22Rv1 (cell line): ENCODE results near the gene KCNG4.

Experiments used
- H3K27ac ChIP-seq: fragments of 450-650 bp; 2 replicates; pipeline ENCODE4 v1.5.1; 2017
- ZFX ChIP-seq: fragments of 450-650 bp; IDR thresholded peaks from 2 replicates; pipeline ENCODE4 v1.6.1; 2017; ENCODE audit warnings: antibody characterized with exemption, borderline replicate concordance
- TF ChIP-seq, protein P1 (sequence below): fragments of 450-650 bp; IDR thresholded peaks from 2 replicates; pipeline ENCODE4 v1.5.1; 2017; ENCODE audit warnings: mild to moderate bottlenecking

The KCNG4 gene

DNA sequence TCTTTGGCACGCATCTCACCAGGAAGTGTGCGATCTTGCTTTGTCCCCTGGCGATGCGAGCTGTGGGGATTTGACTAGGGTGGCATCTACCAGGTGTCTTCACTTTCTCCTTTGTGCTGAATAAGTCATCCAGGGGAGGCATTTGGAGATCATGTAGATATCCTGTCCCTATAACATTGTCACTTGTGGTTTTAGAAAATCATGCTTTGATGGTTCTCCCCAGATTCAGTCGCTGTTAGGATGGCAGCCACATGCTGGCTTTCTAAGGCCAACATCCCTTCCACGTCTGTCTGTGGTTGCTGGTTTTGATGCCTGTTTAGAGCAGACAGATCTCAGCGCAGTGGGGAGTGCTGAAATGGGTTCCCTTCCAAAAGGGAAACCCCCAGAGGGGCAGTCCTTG, 46.3 kb downstream of the KCNG4 start:
- H3K27ac ChIP-seq: no peak overlapping the region
- no peak for TF ChIP-seq ZFX
- TF ChIP-seq, protein P1, sequence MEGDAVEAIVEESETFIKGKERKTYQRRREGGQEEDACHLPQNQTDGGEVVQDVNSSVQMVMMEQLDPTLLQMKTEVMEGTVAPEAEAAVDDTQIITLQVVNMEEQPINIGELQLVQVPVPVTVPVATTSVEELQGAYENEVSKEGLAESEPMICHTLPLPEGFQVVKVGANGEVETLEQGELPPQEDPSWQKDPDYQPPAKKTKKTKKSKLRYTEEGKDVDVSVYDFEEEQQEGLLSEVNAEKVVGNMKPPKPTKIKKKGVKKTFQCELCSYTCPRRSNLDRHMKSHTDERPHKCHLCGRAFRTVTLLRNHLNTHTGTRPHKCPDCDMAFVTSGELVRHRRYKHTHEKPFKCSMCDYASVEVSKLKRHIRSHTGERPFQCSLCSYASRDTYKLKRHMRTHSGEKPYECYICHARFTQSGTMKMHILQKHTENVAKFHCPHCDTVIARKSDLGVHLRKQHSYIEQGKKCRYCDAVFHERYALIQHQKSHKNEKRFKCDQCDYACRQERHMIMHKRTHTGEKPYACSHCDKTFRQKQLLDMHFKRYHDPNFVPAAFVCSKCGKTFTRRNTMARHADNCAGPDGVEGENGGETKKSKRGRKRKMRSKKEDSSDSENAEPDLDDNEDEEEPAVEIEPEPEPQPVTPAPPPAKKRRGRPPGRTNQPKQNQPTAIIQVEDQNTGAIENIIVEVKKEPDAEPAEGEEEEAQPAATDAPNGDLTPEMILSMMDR: no peak

DNA sequence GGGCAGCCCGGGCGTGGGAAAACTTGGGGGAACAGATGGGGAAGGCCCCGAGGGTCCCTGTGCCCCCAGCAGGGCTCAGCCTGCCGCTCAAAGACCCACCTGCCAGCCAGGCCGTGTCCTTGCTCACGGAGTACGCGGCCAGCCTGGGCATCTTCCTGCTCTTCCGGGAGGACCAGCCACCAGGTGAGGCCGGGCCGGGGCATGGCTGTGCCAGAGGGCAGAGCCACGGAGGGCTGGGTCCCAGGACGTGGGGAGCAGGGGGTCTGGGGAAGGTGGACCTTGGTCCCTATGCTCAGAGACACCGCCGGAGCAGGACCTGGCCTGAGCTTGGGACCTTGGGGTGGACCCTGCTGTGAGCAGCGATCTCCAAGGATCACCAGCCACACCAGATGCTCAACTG, 48.3 kb downstream of the KCNG4 start:
- H3K27ac ChIP-seq: no peak overlapping the region
- TF ChIP-seq ZFX: no peak
- TF ChIP-seq, protein P1: no peak

DNA sequence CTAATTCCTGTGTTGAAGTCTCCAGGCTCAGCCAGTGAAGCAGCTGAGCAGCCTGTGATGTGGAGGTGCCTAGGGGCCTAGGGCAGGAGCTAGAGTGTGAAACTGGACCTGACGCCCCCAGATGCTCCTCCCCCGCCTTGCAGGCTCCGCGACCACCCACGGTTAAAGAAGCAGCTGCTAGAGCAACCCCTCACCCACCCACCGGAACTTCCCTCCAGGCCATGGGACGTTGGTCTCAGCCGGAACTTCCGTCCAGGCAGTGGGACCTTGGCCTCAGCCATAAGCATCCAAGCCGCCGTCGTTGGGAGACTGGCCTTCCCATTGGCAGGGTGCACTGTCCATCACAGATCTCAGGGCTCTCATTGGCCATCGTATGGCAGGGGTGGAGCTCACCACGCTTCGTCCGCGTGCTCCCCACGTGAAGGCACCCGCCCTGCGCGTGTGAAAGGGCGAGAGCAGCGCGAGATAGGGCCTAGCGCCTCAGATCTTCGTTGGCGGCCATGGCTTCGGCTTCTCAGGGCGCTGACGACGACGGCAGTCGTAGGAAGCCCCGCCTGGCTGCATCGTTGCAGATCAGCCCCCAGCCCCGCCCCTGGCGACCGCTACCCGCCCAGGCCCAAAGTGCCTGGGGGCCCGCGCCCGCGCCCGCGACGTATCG, 49.0 kb downstream of the KCNG4 start, which contains the start of gene ADAD2:
Gene ADAD2, plus strand, starts transcription at position 427 of the 658 bp plus-strand sequence. Its CDS starts 74 bp downstream, at position 501.
- H3K27ac ChIP-seq: no peak within 1 kb of the TSS
- TF ChIP-seq, protein P1: no peak
- no peak for TF ChIP-seq ZFX

DNA sequence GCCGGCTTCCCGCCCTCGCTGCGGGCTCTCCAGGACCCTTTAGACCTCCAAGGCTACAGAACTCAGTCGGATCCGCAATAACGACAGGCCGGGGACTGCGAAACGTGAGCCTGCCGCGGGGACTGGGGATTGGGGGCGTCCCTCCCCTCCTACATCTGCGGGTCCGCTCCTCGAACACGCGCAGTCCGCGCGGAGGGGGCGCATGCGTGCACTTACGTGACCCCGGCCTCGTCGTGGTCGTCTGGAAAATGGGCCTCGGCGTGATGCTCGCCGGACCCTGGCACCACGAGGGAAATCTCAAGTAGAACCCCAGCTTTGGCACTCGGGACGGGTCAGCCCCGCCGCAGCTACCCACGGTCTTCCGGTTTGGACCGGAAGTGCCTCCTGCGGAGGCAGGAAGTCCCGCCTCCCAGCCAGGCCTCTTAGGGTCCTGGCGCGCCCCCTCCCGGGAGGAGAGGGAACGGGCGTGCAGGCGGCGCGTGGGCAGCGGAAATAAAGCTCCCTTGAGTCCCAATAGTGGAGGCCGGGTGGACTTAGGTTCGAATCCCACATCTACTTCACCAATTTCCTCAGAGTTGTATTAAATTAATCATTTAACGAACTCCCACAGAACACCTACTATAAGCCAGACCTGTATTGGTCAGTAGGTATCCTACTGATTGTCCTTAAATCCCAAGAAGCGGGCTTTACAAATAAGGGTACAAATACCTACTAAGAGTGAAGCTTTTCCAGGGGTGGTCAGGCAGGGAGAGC, 53.0 kb downstream of the KCNG4 start, which contains the start of gene TAF1C:
Gene TAF1C, minus strand, starts transcription at position 373 of the 753 bp plus-strand sequence. CDS start 2,069 bp downstream, outside the sequence.
- no peak for TF ChIP-seq ZFX
- TF ChIP-seq, protein P1: peak; percentile 97
- 0 out of 2 replicates have a peak within 1 kb of the TSS, but pooled peaks have one; percentile 30 for H3K27ac ChIP-seq

DNA sequence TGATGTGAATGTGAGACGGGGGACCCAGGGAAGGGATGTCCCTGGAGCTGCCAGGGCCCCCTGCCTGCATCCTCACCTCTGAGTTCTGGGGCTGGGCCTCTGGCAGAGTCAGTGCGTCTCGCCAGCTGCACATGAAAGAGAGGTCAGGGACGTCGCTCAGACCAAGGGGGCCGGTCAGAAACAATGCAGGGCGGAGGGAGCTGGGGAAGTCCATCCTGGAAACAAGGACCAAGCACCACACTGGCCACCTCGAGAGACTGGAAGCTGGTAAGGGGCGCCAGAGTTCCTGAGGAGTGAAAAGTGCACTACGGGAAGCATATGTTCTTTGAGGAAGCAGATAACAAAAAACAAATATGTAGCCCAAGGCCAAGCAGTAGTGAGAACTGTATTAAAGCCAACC, 55.0 kb downstream of the KCNG4 start:
- H3K27ac ChIP-seq: no peak overlapping the region
- TF ChIP-seq ZFX: no peak
- TF ChIP-seq, protein P1: no peak

DNA sequence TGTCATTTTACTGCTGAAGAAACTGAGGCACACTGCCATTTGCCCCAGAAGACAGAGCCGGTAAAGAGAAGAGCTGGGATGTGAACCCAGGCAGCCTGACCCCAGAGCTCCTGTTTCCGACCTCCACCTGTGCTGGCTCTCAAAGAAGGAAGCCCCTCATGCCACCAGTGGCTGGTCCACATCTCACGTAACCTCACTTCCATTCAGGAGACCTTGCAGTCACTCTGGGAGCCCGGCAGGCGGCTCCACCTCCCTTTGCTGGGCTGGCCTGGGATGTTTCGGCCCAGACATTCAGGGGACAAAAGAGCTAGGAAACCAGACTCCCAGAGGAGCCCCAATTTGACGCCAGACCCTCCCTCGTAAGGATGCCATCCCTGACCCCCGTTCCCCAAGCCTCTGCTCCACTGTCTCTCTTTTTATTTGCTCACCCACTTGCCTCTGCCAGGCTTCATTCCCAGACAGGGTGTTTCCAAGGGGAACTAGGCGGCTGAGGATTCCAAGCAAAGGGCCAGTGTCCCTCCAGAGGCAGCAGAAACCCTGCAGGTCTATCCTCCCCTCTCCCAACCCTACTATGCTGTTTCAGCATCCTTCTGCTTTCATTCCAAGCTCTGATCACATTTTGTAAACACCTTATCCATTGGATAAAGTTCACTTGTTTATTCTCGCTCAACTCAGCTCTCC, 55.8 kb downstream of the KCNG4 start:
- TF ChIP-seq, protein P1: peak; percentile 30
- no peak for TF ChIP-seq ZFX

More for the DNA sequence above, 55.8 kb downstream of the KCNG4 start:
- H3K27ac ChIP-seq: no peak overlapping the region
